ENCODE results near the gene TMEM184B. TPM values are rescaled to one million over a fixed set of nuclear protein-coding genes. Genes with fewer than 3 reads are reported as not detected.

The TMEM184B gene
- total RNA-seq, 4 donors from 2014 or later, result 18.7 to 88.4 (median 41.1) TPM

- peaks cover 22 to 57% (median 34%) of the 10 kb centered on the region in 4 donors for H3K4me1 ChIP-seq
- in situ Hi-C loops (cut with MboI; ENCODE audit: low pct_ligation_motif_present in 1 of 4, low pct_unique_long_range_greater_than_20kb in 1 of 4, low sequenced_read_pairs in 3 of 4), result no loop called here
- no peak overlapping the region for H3K4me3 ChIP-seq
- DNase-seq, result peak; percentile 56
- H3K9me3 ChIP-seq, result no peaks in the 10 kb centered on the region
- TF ChIP-seq POLR2AphosphoS5 (IDR thresholded peaks at IDR 0.05) (peak in 2 of 3 donors; percentile 22 to 40), CTCF (IDR thresholded peaks at IDR 0.05) (no peak), EP300 (IDR thresholded peaks at IDR 0.05; ENCODE audit: low read depth) (peak; percentile 69), POLR2A (IDR thresholded peaks at IDR 0.05) (peak; percentile 23)
- intact Hi-C loops (cut with DNase I; ENCODE audit: low total_unique reads), result no loop called here
- WGBS, 2 donors (ENCODE audit: low coverage in 1 of 2), result 61% methylated on average over 14 of the region's 14 CpGs; no CpG with 5 or more reads in 1 of the 2 donors
- H3K36me3 ChIP-seq, result no peaks in the 10 kb centered on the region
- H3K27me3 ChIP-seq, result no peaks in the 10 kb centered on the region
- peak overlapping the region; percentile 64 to 95 (median 84) for H3K27ac ChIP-seq
Measured at GRCh38 chr22:38176170-38176741, 96.6 kb downstream of the TMEM184B start.

GRCh38 chr22:38175206-38176118, 97.3 kb downstream of the TMEM184B start:
- intact Hi-C loops (cut with DNase I; ENCODE audit: low total_unique reads), result no loop called here
- no peak for DNase-seq
- in situ Hi-C loops (cut with MboI; ENCODE audit: low pct_ligation_motif_present in 1 of 4, low pct_unique_long_range_greater_than_20kb in 1 of 4, low sequenced_read_pairs in 3 of 4), result no loop called here

GRCh38 chr22:38174626-38175025, 98.2 kb downstream of the TMEM184B start:
- no peak for DNase-seq
- in situ Hi-C loops (cut with MboI; ENCODE audit: low pct_ligation_motif_present in 1 of 4, low pct_unique_long_range_greater_than_20kb in 1 of 4, low sequenced_read_pairs in 3 of 4) (no loop called here), intact Hi-C loops (cut with DNase I; ENCODE audit: low total_unique reads) (no loop called here)
- H3K9me3 ChIP-seq, result no peaks in the 10 kb centered on the region
- WGBS, 2 donors (ENCODE audit: low coverage in 1 of 2), result 91% methylated on average over 14 of the region's 14 CpGs; no CpG with 5 or more reads in 1 of the 2 donors
- H3K27ac ChIP-seq, result no peak overlapping the region
- H3K4me1 ChIP-seq, result peaks cover 12 to 41% (median 21%) of the 10 kb centered on the region in 4 donors
- no peaks in the 10 kb centered on the region for H3K27me3 ChIP-seq
- TF ChIP-seq POLR2A (IDR thresholded peaks at IDR 0.05) (no peak), CTCF (IDR thresholded peaks at IDR 0.05) (no peak), POLR2AphosphoS5 (IDR thresholded peaks at IDR 0.05) (no peak), EP300 (IDR thresholded peaks at IDR 0.05; ENCODE audit: low read depth) (no peak)
- H3K36me3 ChIP-seq, result no peaks in the 10 kb centered on the region
- no peak overlapping the region for H3K4me3 ChIP-seq

More at GRCh38 chr22:38175206-38176118, 97.3 kb downstream of the TMEM184B start:
- Histone ChIP-seq H3K9me3 (no peaks in the 10 kb centered on the region), H3K4me1 (peaks cover 16 to 49% (median 26%) of the 10 kb centered on the region in 4 donors), H3K4me3 (no peak overlapping the region), H3K27ac (peak overlapping the region in 3 of 4 donors; percentile 14 to 88 (median 47)), H3K27me3 (no peaks in the 10 kb centered on the region), H3K36me3 (no peaks in the 10 kb centered on the region)
- no peak for TF ChIP-seq CTCF (IDR thresholded peaks at IDR 0.05)
- no peak for TF ChIP-seq POLR2AphosphoS5 (IDR thresholded peaks at IDR 0.05)
- TF ChIP-seq EP300 (IDR thresholded peaks at IDR 0.05; ENCODE audit: low read depth), result no peak
- TF ChIP-seq POLR2A (IDR thresholded peaks at IDR 0.05), result no peak
- WGBS, 2 donors (ENCODE audit: low coverage in 1 of 2), result 73 to 94% methylated on average over 2 to 17 of the region's 17 CpGs

GRCh38 chr22:38173641-38173906, 99.2 kb downstream of the TMEM184B start:
- no peak overlapping the region for H3K27ac ChIP-seq
- intact Hi-C loops (cut with DNase I; ENCODE audit: low total_unique reads), result no loop called here
- H3K4me1 ChIP-seq, result peaks cover 11 to 31% (median 20%) of the 10 kb centered on the region in 4 donors
- no peaks in the 10 kb centered on the region for H3K36me3 ChIP-seq
- TF ChIP-seq CTCF (IDR thresholded peaks at IDR 0.05) (no peak), EP300 (IDR thresholded peaks at IDR 0.05; ENCODE audit: low read depth) (no peak), POLR2AphosphoS5 (IDR thresholded peaks at IDR 0.05) (no peak), POLR2A (IDR thresholded peaks at IDR 0.05) (no peak)
- no peaks in the 10 kb centered on the region for H3K27me3 ChIP-seq
- H3K9me3 ChIP-seq, result no peaks in the 10 kb centered on the region
- in situ Hi-C loops (cut with MboI; ENCODE audit: low pct_ligation_motif_present in 1 of 4, low pct_unique_long_range_greater_than_20kb in 1 of 4, low sequenced_read_pairs in 3 of 4), result no loop called here
- WGBS, 2 donors (ENCODE audit: low coverage in 1 of 2), result 94% methylated on average over 4 of the region's 4 CpGs; no CpG with 5 or more reads in 1 of the 2 donors
- no peak overlapping the region for H3K4me3 ChIP-seq
- DNase-seq, result no peak
